Neural progenitor cell (in vitro differentiated cells): ENCODE measurements around the gene YDJC. TPM values are rescaled to one million over a fixed set of nuclear protein-coding genes. Genes with fewer than 3 reads are reported as not detected.
"Not testable (repeated sequence)": the region's sequence is repeated elsewhere in the genome, so short reads cannot be mapped to it uniquely, and the experiment has no call there.

Source experiments
- DNase-seq: peaks from one replicate; pipeline ENCODE4 v3.0.0-alpha.2; 2016; ENCODE audit warnings: low spot score
- H2AFZ ChIP-seq: fragments of 200-600 bp; sonication (generic); replicated peaks from 2 replicates; pipeline ENCODE4 v1.6.1; 2016; ENCODE audit warnings: antibody characterized with exemption
- H3F3A ChIP-seq: fragments of 200-600 bp; sonication (generic); 2 replicates; pipeline ENCODE4 v1.6.1; 2016; ENCODE audit warnings: antibody characterized with exemption, low read depth
- H3K27ac ChIP-seq: fragments of 200-600 bp; sonication (generic); 2 replicates; pipeline ENCODE4 v1.5.1; 2016; ENCODE audit warnings: mild to moderate bottlenecking
- H3K27me3 ChIP-seq: fragments of 200-600 bp; sonication (generic); 2 replicates; pipeline ENCODE4 v1.6.1; 2016; ENCODE audit warnings: mild to moderate bottlenecking, moderate library complexity
- H3K36me3 ChIP-seq: fragments of 200-600 bp; sonication (generic); 2 replicates; pipeline ENCODE4 v1.5.1; 2016
- H3K4me1 ChIP-seq: fragments of 200-600 bp; sonication (generic); 2 replicates; pipeline ENCODE4 v1.6.1; 2016; ENCODE audit warnings: mixed run types
- H3K4me2 ChIP-seq: fragments of 200-600 bp; sonication (generic); 2 replicates; pipeline ENCODE4 v1.6.1; 2016
- H3K4me3 ChIP-seq: fragments of 200-600 bp; sonication (generic); 2 replicates; pipeline ENCODE4 v1.5.1; 2016
- H3K79me2 ChIP-seq: fragments of 200-600 bp; sonication (generic); 2 replicates; pipeline ENCODE4 v1.6.1; 2016; ENCODE audit warnings: low read depth
- H3K9ac ChIP-seq: fragments of 200-600 bp; sonication (generic); 2 replicates; pipeline ENCODE4 v1.6.1; 2016
- H3K9me3 ChIP-seq: fragments of 200-600 bp; sonication (generic); 2 replicates; pipeline ENCODE4 v1.5.1; 2016; ENCODE audit warnings: low read depth
- H4K20me1 ChIP-seq: fragments of 200-600 bp; sonication (generic); 2 replicates; pipeline ENCODE4 v1.6.1; 2016; ENCODE audit warnings: low read depth
- H3K27ac Mint-ChIP-seq: 3 replicates; pipeline ENCODE4 v1.8.0; 2021; ENCODE audit warnings: mixed read lengths
- H3K27me3 Mint-ChIP-seq: 2 replicates; pipeline ENCODE4 v1.8.0; 2022; ENCODE audit warnings: low read depth, mild to moderate bottlenecking, inconsistent platforms, moderate library complexity, mixed read lengths; ENCODE audit not compliant: insufficient read depth
- H3K36me3 Mint-ChIP-seq: 3 replicates; pipeline ENCODE4 v1.8.0; 2021; ENCODE audit warnings: mixed read lengths
- H3K4me1 Mint-ChIP-seq: 3 replicates; pipeline ENCODE4 v1.8.0; 2021; ENCODE audit warnings: mixed read lengths
- H3K4me3 Mint-ChIP-seq: 3 replicates; pipeline ENCODE4 v1.8.0; 2021; ENCODE audit warnings: mild to moderate bottlenecking, moderate library complexity, mixed read lengths
- H3K9me3 Mint-ChIP-seq: 3 replicates; pipeline ENCODE4 v1.8.0; 2020; ENCODE audit warnings: mixed read lengths
- EZH2 ChIP-seq: fragments of 200-600 bp; sonication (generic); IDR thresholded peaks from 2 replicates; pipeline ENCODE4 v1.6.1; 2017; ENCODE audit warnings: antibody characterized with exemption, mild to moderate bottlenecking, moderate library complexity
- EZH2phosphoT487 ChIP-seq: fragments of 200-600 bp; sonication (generic); IDR thresholded peaks from 2 replicates; pipeline ENCODE4 v1.6.1; 2017; ENCODE audit warnings: antibody characterized with exemption
- total RNA-seq: library from RNA; depleted of rRNA; stranded (reverse); fragments of >200 nt; gene quantifications from 2 replicates; pipeline ENCODE4 v1.2.3, GENCODE V29; 2015; ENCODE audit warnings: low replicate concordance
- TF ChIP-seq, protein P1 (sequence below): fragments of 200-600 bp; sonication (generic); IDR thresholded peaks from 2 replicates; pipeline ENCODE4 v1.5.1; 2017; ENCODE audit warnings: antibody characterized with exemption, mild to moderate bottlenecking

Gene YDJC
- total RNA-seq, 1 donor from 2014 or later: 4.8 TPM

DNA sequence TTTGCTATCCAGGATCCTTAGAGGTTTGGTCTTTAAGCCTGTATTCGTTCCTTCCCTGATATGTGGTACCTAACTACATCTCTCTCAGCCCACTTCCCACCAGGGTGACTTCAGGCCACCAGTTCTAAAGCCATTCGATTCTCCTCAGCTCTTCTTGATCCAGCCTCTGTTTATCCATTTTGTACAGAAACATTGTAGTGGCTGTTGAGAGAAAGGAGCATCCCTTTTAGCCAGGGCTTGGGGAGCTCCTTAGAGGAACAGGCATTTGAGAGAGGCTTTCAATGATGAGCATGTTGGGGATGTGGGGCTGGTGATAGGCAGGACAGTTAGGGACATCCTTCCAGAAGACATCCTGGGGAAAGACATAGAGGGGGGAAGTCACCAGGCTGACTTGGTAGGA lies 44.4 kb downstream of the YDJC start:
- H3K27me3 Mint-ChIP-seq: peaks cover 4% of the 10 kb centered on the region
- peaks cover 100% of the 10 kb centered on the region for H4K20me1 ChIP-seq

DNA sequence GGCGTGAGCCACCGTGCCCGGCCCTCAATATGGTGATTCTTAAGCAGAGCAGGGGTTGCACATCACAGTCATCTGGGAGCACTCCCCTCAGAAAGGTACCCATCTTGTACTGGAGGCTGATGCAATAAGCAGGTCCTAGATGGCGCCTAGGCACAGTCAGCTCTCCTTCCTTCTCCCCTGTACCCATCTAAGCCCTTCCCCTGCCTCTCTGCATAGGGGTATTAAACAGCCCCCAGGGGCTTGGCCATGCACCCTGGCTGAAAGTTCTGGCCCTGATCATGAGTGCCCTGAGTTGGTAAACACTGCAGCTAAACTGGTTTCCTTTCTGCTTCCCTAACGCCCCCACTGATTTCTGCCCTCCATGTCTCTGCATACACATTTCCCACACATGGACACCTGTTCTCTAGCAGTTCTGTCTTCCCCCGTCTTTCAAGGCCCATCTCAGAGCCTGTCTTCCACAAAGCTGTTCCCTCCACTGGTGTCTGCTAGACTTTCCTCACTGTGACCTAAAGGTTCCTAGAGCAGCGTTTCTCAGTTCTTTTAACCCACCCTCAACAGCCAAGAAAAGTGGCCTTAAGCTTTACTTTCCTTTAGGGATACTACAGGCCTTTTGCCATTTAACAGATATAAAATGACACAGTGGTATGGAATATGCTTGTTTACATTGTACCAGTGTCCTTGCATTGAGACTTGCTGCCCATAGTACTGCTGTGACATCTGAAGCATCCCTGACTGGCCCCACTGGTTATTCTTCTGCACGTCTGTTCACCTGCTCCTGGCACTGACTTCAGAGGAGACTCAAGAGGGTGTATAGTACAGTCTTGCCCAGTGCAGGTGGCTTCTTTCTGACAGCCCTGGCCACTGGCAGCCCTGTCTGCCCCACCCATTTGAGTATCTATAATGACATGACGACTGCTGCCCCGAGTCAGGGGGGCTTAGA lies 46.8 kb downstream of the YDJC start:
- Histone ChIP-seq H3K27me3 (no peaks in the 10 kb centered on the region), H3K27ac (no peak overlapping the region), H3K9ac (no peak overlapping the region), H3K79me2 (peaks cover 100% of the 10 kb centered on the region), H3K4me3 (no peak overlapping the region), H3K9me3 (no peaks in the 10 kb centered on the region), H3F3A (peaks cover 3% of the 10 kb centered on the region), H3K4me2 (no peak overlapping the region), H3K36me3 (no peaks in the 10 kb centered on the region), H2AFZ (no peak overlapping the region), H4K20me1 (peaks cover 100% of the 10 kb centered on the region), H3K4me1 (no peaks in the 10 kb centered on the region)
- Mint-ChIP-seq H3K36me3 (peaks cover 16% of the 10 kb centered on the region), H3K4me3 (no peak overlapping the region), H3K9me3 (no peaks in the 10 kb centered on the region), H3K27me3 (peaks cover 4% of the 10 kb centered on the region), H3K4me1 (no peaks in the 10 kb centered on the region), H3K27ac (peak overlapping the region; percentile 16)
- DNase-seq: no peak
- TF ChIP-seq, protein P1, sequence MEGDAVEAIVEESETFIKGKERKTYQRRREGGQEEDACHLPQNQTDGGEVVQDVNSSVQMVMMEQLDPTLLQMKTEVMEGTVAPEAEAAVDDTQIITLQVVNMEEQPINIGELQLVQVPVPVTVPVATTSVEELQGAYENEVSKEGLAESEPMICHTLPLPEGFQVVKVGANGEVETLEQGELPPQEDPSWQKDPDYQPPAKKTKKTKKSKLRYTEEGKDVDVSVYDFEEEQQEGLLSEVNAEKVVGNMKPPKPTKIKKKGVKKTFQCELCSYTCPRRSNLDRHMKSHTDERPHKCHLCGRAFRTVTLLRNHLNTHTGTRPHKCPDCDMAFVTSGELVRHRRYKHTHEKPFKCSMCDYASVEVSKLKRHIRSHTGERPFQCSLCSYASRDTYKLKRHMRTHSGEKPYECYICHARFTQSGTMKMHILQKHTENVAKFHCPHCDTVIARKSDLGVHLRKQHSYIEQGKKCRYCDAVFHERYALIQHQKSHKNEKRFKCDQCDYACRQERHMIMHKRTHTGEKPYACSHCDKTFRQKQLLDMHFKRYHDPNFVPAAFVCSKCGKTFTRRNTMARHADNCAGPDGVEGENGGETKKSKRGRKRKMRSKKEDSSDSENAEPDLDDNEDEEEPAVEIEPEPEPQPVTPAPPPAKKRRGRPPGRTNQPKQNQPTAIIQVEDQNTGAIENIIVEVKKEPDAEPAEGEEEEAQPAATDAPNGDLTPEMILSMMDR: no peak
- TF ChIP-seq EZH2 (no peak), EZH2phosphoT487 (no peak)

More for the DNA sequence above, 44.4 kb downstream of the YDJC start:
- H3K9me3 Mint-ChIP-seq: no peaks in the 10 kb centered on the region
- H3K4me3 Mint-ChIP-seq: no peak overlapping the region
- Histone ChIP-seq H3K4me1 (no peaks in the 10 kb centered on the region), H3K36me3 (no peaks in the 10 kb centered on the region), H3K27me3 (no peaks in the 10 kb centered on the region), H3K9ac (no peak overlapping the region), H3F3A (no peaks in the 10 kb centered on the region), H3K27ac (no peak overlapping the region), H3K4me2 (no peak overlapping the region), H3K4me3 (no peak overlapping the region), H2AFZ (no peak overlapping the region), H3K79me2 (peaks cover 100% of the 10 kb centered on the region), H3K9me3 (no peaks in the 10 kb centered on the region)
- TF ChIP-seq, protein P1: no peak
- TF ChIP-seq EZH2 (no peak), EZH2phosphoT487 (no peak)
- peaks cover 24% of the 10 kb centered on the region for H3K36me3 Mint-ChIP-seq
- no peaks in the 10 kb centered on the region for H3K4me1 Mint-ChIP-seq
- no peak for DNase-seq
- H3K27ac Mint-ChIP-seq: no peak overlapping the region

DNA sequence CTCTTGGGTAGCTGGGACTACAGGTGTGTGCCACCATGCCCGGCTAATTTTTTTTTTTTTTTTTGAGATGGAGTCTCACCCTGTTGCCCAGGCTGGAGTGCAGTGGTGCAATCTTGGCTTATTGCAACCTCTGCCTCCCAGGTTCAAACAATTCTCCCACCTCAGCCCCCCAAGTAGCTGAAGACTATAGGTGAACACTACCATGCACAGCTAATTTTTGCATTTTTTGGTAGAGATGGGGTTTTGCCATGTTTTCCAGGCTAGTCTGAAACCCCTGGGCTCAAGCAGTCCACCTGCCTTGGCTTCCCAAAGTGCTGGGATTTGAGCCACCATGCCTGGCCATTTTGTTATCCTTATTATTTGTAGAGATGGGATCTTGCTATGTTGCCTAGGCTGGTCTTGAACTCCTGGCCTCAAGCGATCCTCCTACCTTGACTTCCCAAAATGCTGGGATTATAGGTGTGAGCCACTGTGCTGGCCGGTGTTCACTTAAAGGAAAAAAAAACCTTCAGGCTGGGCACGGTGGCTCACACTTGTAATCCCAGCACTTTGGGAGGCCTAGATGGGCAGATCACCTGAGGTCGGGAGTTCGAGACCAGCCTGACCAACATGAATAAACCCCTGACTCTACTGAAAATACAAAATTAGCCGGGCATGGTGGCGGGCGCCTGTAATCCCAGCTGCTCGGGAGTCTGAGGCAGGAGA lies 48.7 kb downstream of the YDJC start:
- not testable (repeated sequence) for H3K27ac Mint-ChIP-seq, H2AFZ ChIP-seq, H3K4me3 Mint-ChIP-seq, H3K27me3 Mint-ChIP-seq, H3K4me1 ChIP-seq, H3F3A ChIP-seq, DNase-seq, H3K4me2 ChIP-seq, H3K4me3 ChIP-seq, H3K27ac ChIP-seq, H3K9ac ChIP-seq, H3K9me3 ChIP-seq, H3K9me3 Mint-ChIP-seq, H3K4me1 Mint-ChIP-seq, H3K27me3 ChIP-seq, H3K36me3 ChIP-seq
- peaks cover 100% of the 10 kb centered on the region for H3K79me2 ChIP-seq
- peaks cover 15% of the 10 kb centered on the region for H3K36me3 Mint-ChIP-seq
- H4K20me1 ChIP-seq: peaks cover 100% of the 10 kb centered on the region

DNA sequence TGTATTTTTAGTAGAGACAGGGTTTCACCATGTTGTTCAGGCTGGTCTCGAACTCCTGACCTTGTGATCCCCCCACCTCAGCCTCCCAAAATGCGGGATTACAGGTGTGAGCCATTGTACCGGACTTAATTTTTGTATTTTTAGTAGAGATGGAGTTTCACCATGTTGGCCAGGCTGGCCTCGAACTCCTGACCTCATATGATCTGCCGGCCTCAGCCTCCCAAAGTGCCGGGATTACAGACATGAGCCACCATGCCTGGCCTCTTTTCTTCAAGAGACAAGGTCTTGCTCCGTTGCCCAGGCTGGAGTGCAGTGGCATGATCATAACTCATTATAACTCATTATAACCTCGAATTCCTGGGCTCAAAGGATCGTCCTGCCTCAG lies 49.2 kb downstream of the YDJC start:
- not testable (repeated sequence) for H3K4me2 ChIP-seq, H3K9ac ChIP-seq, H3K27me3 ChIP-seq, H3K27ac ChIP-seq, H3K4me3 Mint-ChIP-seq, H3K4me1 Mint-ChIP-seq, DNase-seq, H3K9me3 Mint-ChIP-seq, H3K27me3 Mint-ChIP-seq, H3K9me3 ChIP-seq, H3F3A ChIP-seq, H3K36me3 ChIP-seq, H3K4me1 ChIP-seq, H2AFZ ChIP-seq, H3K4me3 ChIP-seq, H3K27ac Mint-ChIP-seq
- H3K36me3 Mint-ChIP-seq: peaks cover 13% of the 10 kb centered on the region
- peaks cover 100% of the 10 kb centered on the region for H3K79me2 ChIP-seq
- H4K20me1 ChIP-seq: peaks cover 100% of the 10 kb centered on the region
